Ectodermal cell (in vitro differentiated cells): Measurements from ENCODE around the gene HIVEP3.

Experiments
- H3K27ac ChIP-seq: 2 replicates; pipeline ENCODE4 v1.7.0; 2013; ENCODE audit warnings: mild to moderate bottlenecking, low read depth, low read length; ENCODE audit not compliant: insufficient read depth, poor library complexity, severe bottlenecking
- H3K27me3 ChIP-seq: 2 replicates; pipeline ENCODE4 v1.7.0; 2013; ENCODE audit warnings: mild to moderate bottlenecking, low read length; ENCODE audit not compliant: insufficient read depth, control insufficient read depth, poor library complexity, severe bottlenecking
- H3K36me3 ChIP-seq: one replicate; pipeline ENCODE4 v1.7.0; 2013; ENCODE audit warnings: low read length; ENCODE audit not compliant: control insufficient read depth, insufficient read depth
- H3K4me1 ChIP-seq: one replicate; pipeline ENCODE4 v1.7.0; 2013; ENCODE audit warnings: low read length; ENCODE audit not compliant: control insufficient read depth, insufficient read depth
- H3K4me3 ChIP-seq: 2 replicates; pipeline ENCODE4 v1.7.0; 2013; ENCODE audit warnings: low read depth, low read length, control low read depth; ENCODE audit not compliant: insufficient read depth
- H3K9me3 ChIP-seq: 2 replicates; pipeline ENCODE4 v1.7.0; 2013; ENCODE audit warnings: mild to moderate bottlenecking, low read length, moderate library complexity; ENCODE audit not compliant: control insufficient read depth
- WGBS, 2 experiments: methylation state at CpG; one replicate each; pipeline ENCODE4 v1.1.7; 2013; ENCODE audit warnings: missing lambda C conversion rate in 2 of 2; 5-methylcytosine and 5-hydroxymethylcytosine counted together

Gene HIVEP3

GRCh38 chr1:41659903-41660302 lies 258.8 kb downstream of the HIVEP3 start:
- no peak overlapping the region for H3K4me3 ChIP-seq
- H3K27me3 ChIP-seq, result peaks cover 56% of the 10 kb centered on the region
- WGBS, 2 experiments, result 89 to 90% methylated on average over 5 of the region's 5 CpGs
- no peaks in the 10 kb centered on the region for H3K36me3 ChIP-seq
- no peak overlapping the region for H3K27ac ChIP-seq
- H3K4me1 ChIP-seq, result peaks cover 7% of the 10 kb centered on the region
- no peaks in the 10 kb centered on the region for H3K9me3 ChIP-seq

GRCh38 chr1:41659159-41659495 lies 259.6 kb downstream of the HIVEP3 start:
- H3K27me3 ChIP-seq, result peaks cover 51% of the 10 kb centered on the region
- 78 to 80% methylated on average over 2 of the region's 2 CpGs for WGBS, 2 experiments

GRCh38 chr1:41658431-41659158 lies 260.1 kb downstream of the HIVEP3 start:
- 87 to 88% methylated on average over 12 of the region's 12 CpGs for WGBS, 2 experiments

More at GRCh38 chr1:41659159-41659495, 259.6 kb downstream of the HIVEP3 start:
- Histone ChIP-seq H3K27ac (no peak overlapping the region), H3K4me1 (peaks cover 7% of the 10 kb centered on the region), H3K9me3 (no peaks in the 10 kb centered on the region), H3K4me3 (no peak overlapping the region), H3K36me3 (no peaks in the 10 kb centered on the region)

GRCh38 chr1:41657679-41658295 lies 260.9 kb downstream of the HIVEP3 start:
- no peak overlapping the region for H3K27ac ChIP-seq
- H3K4me3 ChIP-seq, result no peak overlapping the region
- H3K4me1 ChIP-seq, result peaks cover 5% of the 10 kb centered on the region
- WGBS, 2 experiments, result 93 to 94% methylated on average over 5 to 7 of the region's 7 CpGs
- H3K9me3 ChIP-seq, result no peaks in the 10 kb centered on the region
- peaks cover 38% of the 10 kb centered on the region for H3K27me3 ChIP-seq
- no peaks in the 10 kb centered on the region for H3K36me3 ChIP-seq

More at GRCh38 chr1:41658431-41659158, 260.1 kb downstream of the HIVEP3 start:
- Histone ChIP-seq H3K4me1 (peaks cover 7% of the 10 kb centered on the region), H3K27me3 (peaks cover 46% of the 10 kb centered on the region), H3K27ac (no peak overlapping the region), H3K4me3 (no peak overlapping the region), H3K9me3 (no peaks in the 10 kb centered on the region), H3K36me3 (no peaks in the 10 kb centered on the region)

DNA sequence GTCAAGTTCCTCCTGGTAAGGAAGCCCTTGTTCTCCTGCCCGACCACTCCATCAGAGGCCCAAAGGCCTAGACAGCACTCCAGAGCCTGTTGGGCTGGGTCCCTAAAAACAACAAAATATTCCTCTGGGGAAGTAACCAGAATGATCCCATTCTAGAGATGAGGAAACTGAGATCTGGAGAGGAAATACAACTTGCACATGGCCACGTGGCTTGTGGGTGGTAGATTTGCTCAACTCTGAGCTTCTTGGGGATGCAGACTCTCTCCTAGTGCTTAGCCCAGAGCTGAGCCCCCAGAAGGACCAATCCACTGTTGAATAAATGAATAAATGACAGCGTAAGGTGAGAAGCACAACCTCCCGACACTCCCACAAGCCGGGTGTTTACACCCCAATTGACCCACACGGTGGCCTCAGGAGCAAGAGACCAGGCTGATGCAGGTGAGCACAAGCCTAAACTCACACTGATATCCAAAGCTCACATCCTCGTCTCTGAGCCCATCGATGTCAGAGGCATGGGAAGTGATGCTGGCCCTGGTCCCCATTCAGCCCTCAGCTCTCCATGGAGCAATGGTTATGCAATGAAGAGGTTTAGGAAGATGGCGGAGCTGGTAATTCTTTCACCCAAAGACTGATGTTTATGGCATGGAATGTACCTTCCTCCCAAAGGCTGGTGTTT lies 261.8 kb downstream of the HIVEP3 start:
- no peaks in the 10 kb centered on the region for H3K9me3 ChIP-seq
- no peak overlapping the region for H3K4me3 ChIP-seq
- H3K27me3 ChIP-seq, result peaks cover 33% of the 10 kb centered on the region
- WGBS, 2 experiments, result 87 to 92% methylated on average over 9 of the region's 9 CpGs
- no peak overlapping the region for H3K27ac ChIP-seq
- H3K4me1 ChIP-seq, result peaks cover 3% of the 10 kb centered on the region
- no peaks in the 10 kb centered on the region for H3K36me3 ChIP-seq

- Histone ChIP-seq H3K36me3 (no peaks in the 10 kb centered on the region), H3K4me3 (no peak overlapping the region), H3K9me3 (no peaks in the 10 kb centered on the region), H3K4me1 (no peaks in the 10 kb centered on the region), H3K27ac (no peak overlapping the region), H3K27me3 (peaks cover 24% of the 10 kb centered on the region)
- WGBS, 2 experiments, result 22 to 27% methylated on average over 2 of the region's 2 CpGs
These were observed 262.7 kb downstream of the HIVEP3 start for GRCh38 chr1:41656068-41656467.

GRCh38 chr1:41655632-41656031 lies 263.1 kb downstream of the HIVEP3 start:
- Histone ChIP-seq H3K36me3 (no peaks in the 10 kb centered on the region), H3K4me1 (no peaks in the 10 kb centered on the region), H3K9me3 (no peaks in the 10 kb centered on the region), H3K27ac (no peak overlapping the region), H3K27me3 (peaks cover 20% of the 10 kb centered on the region), H3K4me3 (no peak overlapping the region)
- WGBS, 2 experiments, result 86 to 90% methylated on average over 3 of the region's 3 CpGs

- no peaks in the 10 kb centered on the region for H3K36me3 ChIP-seq
- no peak overlapping the region for H3K4me3 ChIP-seq
- H3K27ac ChIP-seq, result no peak overlapping the region
- WGBS, 2 experiments, result 90 to 96% methylated on average over 3 of the region's 3 CpGs
- no peaks in the 10 kb centered on the region for H3K27me3 ChIP-seq
- H3K4me1 ChIP-seq, result no peaks in the 10 kb centered on the region
- no peaks in the 10 kb centered on the region for H3K9me3 ChIP-seq
These were observed 265.1 kb downstream of the HIVEP3 start for GRCh38 chr1:41653574-41653973.

- Histone ChIP-seq H3K9me3 (no peaks in the 10 kb centered on the region), H3K36me3 (no peaks in the 10 kb centered on the region), H3K27me3 (no peaks in the 10 kb centered on the region), H3K4me3 (no peak overlapping the region), H3K4me1 (no peaks in the 10 kb centered on the region), H3K27ac (no peak overlapping the region)
- 86 to 89% methylated on average over 10 of the region's 11 CpGs for WGBS, 2 experiments
These were observed 266.1 kb downstream of the HIVEP3 start for GRCh38 chr1:41652384-41653265.
